Neuronal stem cell (in vitro differentiated cells): ENCODE results near the gene OSCP1.

Experiments
- DNase-seq: peaks from one replicate; pipeline ENCODE4 v3.0.0-alpha.2; 2013; ENCODE audit warnings: low spot score
- H2AFZ ChIP-seq: one replicate; pipeline ENCODE4 v1.6.1; 2013; ENCODE audit warnings: mild to moderate bottlenecking, low read length, inconsistent platforms
- H2AK5ac ChIP-seq: 2 replicates; pipeline ENCODE4 v1.6.1; 2013; ENCODE audit warnings: low read depth, mild to moderate bottlenecking, inconsistent platforms, low read length, moderate library complexity, mixed read lengths
- H2BK120ac ChIP-seq: 2 replicates; pipeline ENCODE4 v1.6.1; 2013; ENCODE audit warnings: low read depth, mild to moderate bottlenecking, inconsistent platforms, low read length, moderate library complexity, mixed read lengths
- H2BK12ac ChIP-seq: one replicate; pipeline ENCODE4 v1.6.1; 2013; ENCODE audit warnings: low read length, inconsistent platforms
- H2BK15ac ChIP-seq: 2 replicates; pipeline ENCODE4 v1.6.1; 2013; ENCODE audit warnings: mild to moderate bottlenecking, low read length, inconsistent platforms, mixed read lengths
- H2BK5ac ChIP-seq: one replicate; pipeline ENCODE4 v1.6.1; 2013; ENCODE audit warnings: inconsistent platforms, mild to moderate bottlenecking, low read length, moderate library complexity
- H3K14ac ChIP-seq: one replicate; pipeline ENCODE4 v1.6.1; 2013; ENCODE audit warnings: low read length, inconsistent platforms
- H3K18ac ChIP-seq: 2 replicates; pipeline ENCODE4 v1.6.1; 2013; ENCODE audit warnings: low read length, inconsistent platforms
- H3K23ac ChIP-seq: 2 replicates; pipeline ENCODE4 v1.6.1; 2013; ENCODE audit warnings: low read depth, mild to moderate bottlenecking, mixed read lengths, low read length, inconsistent platforms; ENCODE audit not compliant: poor library complexity
- H3K27ac ChIP-seq: replicated peaks from 3 replicates; pipeline ENCODE4 v1.5.1; 2013; ENCODE audit warnings: low read length, inconsistent platforms
- H3K27me3 ChIP-seq, 3 experiments: 2 replicates each; pipeline ENCODE4 v1.6.1; 2013; ENCODE audit warnings: low read length in 3 of 3, mild to moderate bottlenecking in 2 of 3, inconsistent platforms in 1 of 3, low read depth in 1 of 3, mixed read lengths in 1 of 3, moderate library complexity in 1 of 3; ENCODE audit not compliant: control insufficient read depth in 3 of 3, insufficient read depth in 3 of 3
- H3K36me3 ChIP-seq, 2 donors: replicated peaks in 1 of 2; 2 replicates each; pipeline ENCODE4 v1.6.1; 2013; ENCODE audit warnings: low read length in 2 of 2; ENCODE audit not compliant: control insufficient read depth in 2 of 2, insufficient read depth in 2 of 2
- H3K4ac ChIP-seq: 2 replicates; pipeline ENCODE4 v1.6.1; 2013; ENCODE audit warnings: inconsistent platforms, mild to moderate bottlenecking, low read length, moderate library complexity
- H3K4me1 ChIP-seq, 2 donors: 1 replicate in 1 of 2; 2 replicates in 1 of 2; pipeline ENCODE4 v1.6.1; 2013; ENCODE audit warnings: low read length in 2 of 2, low read depth in 1 of 2; ENCODE audit not compliant: control insufficient read depth in 2 of 2, insufficient read depth in 1 of 2
- H3K4me2 ChIP-seq: one replicate; pipeline ENCODE4 v1.6.1; 2013; ENCODE audit warnings: mild to moderate bottlenecking, low read length, inconsistent platforms; ENCODE audit not compliant: insufficient read depth, poor library complexity, severe bottlenecking
- H3K4me3 ChIP-seq, 2 donors: 2 replicates each; pipeline ENCODE4 v1.5.1; 2013; ENCODE audit warnings: low read length in 2 of 2, mild to moderate bottlenecking in 2 of 2, inconsistent platforms in 1 of 2, moderate library complexity in 1 of 2
- H3K79me1 ChIP-seq: one replicate; pipeline ENCODE4 v1.6.1; 2013; ENCODE audit warnings: low read depth, mild to moderate bottlenecking, inconsistent platforms, low read length, moderate library complexity
- H3K9ac ChIP-seq: one replicate; pipeline ENCODE4 v1.6.1; 2013; ENCODE audit warnings: mild to moderate bottlenecking, low read depth, low read length, inconsistent platforms; ENCODE audit not compliant: poor library complexity
- H3K9me3 ChIP-seq, 2 donors: replicated peaks in 1 of 2; 2 replicates each; pipeline versions ENCODE3 to v1.6.1; 2013; ENCODE audit warnings: low read length in 2 of 2, mild to moderate bottlenecking in 2 of 2, inconsistent platforms in 1 of 2, low read depth in 1 of 2, mixed read lengths in 1 of 2, moderate library complexity in 1 of 2; ENCODE audit not compliant: control insufficient read depth in 2 of 2, insufficient read depth in 1 of 2
- H4K8ac ChIP-seq: one replicate; pipeline ENCODE4 v1.6.1; 2013; ENCODE audit warnings: low read depth, mild to moderate bottlenecking, inconsistent platforms, low read length, moderate library complexity
- H4K91ac ChIP-seq: one replicate; pipeline ENCODE4 v1.6.1; 2013; ENCODE audit warnings: low read length, low read depth, mild to moderate bottlenecking, inconsistent platforms; ENCODE audit not compliant: poor library complexity
- WGBS, 2 donors: extraction: QIAGEN DNeasy Blood & Tissue Kit; methylation state at CpG; one replicate each; pipeline ENCODE4 v1.1.7; 2013; ENCODE audit warnings: missing lambda C conversion rate in 2 of 2, mixed read lengths in 1 of 2; ENCODE audit not compliant: insufficient read length in 2 of 2, insufficient replicate concordance in 1 of 2; ENCODE audit errors: extremely low coverage in 2 of 2; 5-methylcytosine and 5-hydroxymethylcytosine counted together

The OSCP1 gene

DNA sequence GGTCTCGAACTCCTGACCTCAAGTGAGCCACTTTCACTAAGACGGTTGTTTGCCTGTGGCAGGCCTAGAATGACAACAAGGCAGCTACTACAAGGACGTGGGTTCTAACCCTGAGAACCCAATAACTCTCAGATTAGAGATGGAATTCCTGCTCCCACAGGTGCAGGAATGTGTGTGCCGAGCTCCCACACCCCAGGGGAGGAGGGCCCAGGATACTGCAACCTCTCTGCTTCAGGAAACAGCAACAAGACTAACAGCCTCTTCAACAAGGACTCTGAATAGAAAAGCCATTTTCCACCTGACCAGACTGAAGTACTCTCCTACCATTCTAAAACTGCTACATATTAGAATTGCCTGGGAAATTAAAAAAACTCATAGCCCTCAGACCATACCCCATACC, 57.4 kb downstream of the OSCP1 start:
- Histone ChIP-seq H2AK5ac (no peak overlapping the region), H3K9me3 (no peaks in the 10 kb centered on the region), H3K79me1 (peaks cover 6% of the 10 kb centered on the region), H2BK12ac (no peak overlapping the region), H3K23ac (no peak overlapping the region), H3K36me3 (peaks cover 26 to 48% of the 10 kb centered on the region in 2 donors), H3K4ac (no peak overlapping the region), H4K91ac (no peak overlapping the region), H2BK120ac (no peak overlapping the region), H3K14ac (no peak overlapping the region), H2BK5ac (no peak overlapping the region), H3K9ac (no peak overlapping the region), H3K4me3 (no peak overlapping the region), H3K27ac (no peak overlapping the region), H3K27me3 (no peaks in the 10 kb centered on the region), H2AFZ (no peak overlapping the region), H3K4me2 (no peak overlapping the region), H4K8ac (no peak overlapping the region), H2BK15ac (no peak overlapping the region), H3K4me1 (peaks cover 2% of the 10 kb centered on the region in 2 donors), H3K18ac (no peak overlapping the region)
- no peak for DNase-seq
- no CpG with 5 or more reads among the region's 4 CpGs for WGBS, 2 donors

DNA sequence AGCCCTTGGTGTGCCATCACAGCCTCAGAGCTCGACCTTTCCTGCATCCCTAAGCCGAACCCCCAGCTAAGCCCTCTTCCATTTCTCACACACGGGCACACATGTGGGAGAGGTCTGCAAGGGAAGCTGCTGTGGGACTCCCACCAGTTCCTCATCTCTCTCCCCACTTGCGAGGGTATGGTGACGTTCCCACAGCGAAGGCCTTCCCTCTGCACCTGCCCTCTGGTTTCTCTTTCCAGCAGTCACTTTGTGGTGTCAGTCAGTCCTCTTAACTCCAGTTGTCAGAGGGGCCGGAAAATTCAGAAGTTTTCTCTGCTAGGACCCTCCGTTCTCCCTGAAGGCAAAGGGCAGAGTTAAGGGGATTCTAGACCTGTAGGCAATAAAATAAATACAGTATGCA, 59.0 kb downstream of the OSCP1 start:
- H3K4me3 ChIP-seq: no peak overlapping the region
- H3K36me3 ChIP-seq: peaks cover 26 to 48% of the 10 kb centered on the region in 2 donors
- no peak overlapping the region for H3K4ac ChIP-seq
- DNase-seq: no peak
- H2BK120ac ChIP-seq: no peak overlapping the region
- H3K18ac ChIP-seq: no peak overlapping the region
- H3K4me1 ChIP-seq: peaks cover 14 to 16% of the 10 kb centered on the region in 2 donors
- H4K8ac ChIP-seq: no peak overlapping the region
- H2BK5ac ChIP-seq: no peak overlapping the region
- H4K91ac ChIP-seq: no peak overlapping the region
- no peaks in the 10 kb centered on the region for H3K79me1 ChIP-seq
- no peak overlapping the region for H2AFZ ChIP-seq
- no peak overlapping the region for H3K14ac ChIP-seq
- no CpG with 5 or more reads among the region's 8 CpGs for WGBS, 2 donors
- H3K27ac ChIP-seq: no peak overlapping the region
- H3K27me3 ChIP-seq: no peaks in the 10 kb centered on the region
- no peak overlapping the region for H3K23ac ChIP-seq
- H2BK12ac ChIP-seq: no peak overlapping the region
- H3K4me2 ChIP-seq: no peak overlapping the region
- H2BK15ac ChIP-seq: no peak overlapping the region
- H2AK5ac ChIP-seq: no peak overlapping the region
- no peak overlapping the region for H3K9ac ChIP-seq
- no peaks in the 10 kb centered on the region for H3K9me3 ChIP-seq

DNA sequence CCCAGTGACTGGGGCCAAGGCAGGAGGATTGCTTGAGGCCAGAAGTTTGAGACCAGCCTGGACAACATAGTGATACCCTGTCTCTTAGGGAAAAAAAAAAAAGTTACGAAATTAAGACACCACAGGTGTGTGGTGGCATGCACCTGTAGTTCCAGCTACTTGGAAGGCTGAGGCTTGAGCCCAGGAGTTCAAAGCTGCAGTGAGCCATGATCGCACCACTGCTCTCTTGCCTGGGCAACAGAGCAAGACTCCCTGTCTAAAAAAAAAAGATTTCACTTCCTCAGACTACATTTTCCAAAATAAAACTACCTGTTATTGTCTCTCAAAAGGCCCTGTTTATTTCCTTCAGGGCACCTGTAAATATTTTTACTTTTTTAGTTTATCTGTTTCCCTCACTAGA, 59.8 kb downstream of the OSCP1 start:
- Histone ChIP-seq H2BK5ac (no peak overlapping the region), H3K23ac (no peak overlapping the region), H3K4me2 (no peak overlapping the region), H3K4me1 (peaks cover 15 to 16% of the 10 kb centered on the region in 2 donors), H3K4me3 (no peak overlapping the region), H3K14ac (no peak overlapping the region), H4K91ac (no peak overlapping the region), H4K8ac (no peak overlapping the region), H3K9me3 (no peaks in the 10 kb centered on the region), H3K9ac (no peak overlapping the region), H2AK5ac (no peak overlapping the region), H3K18ac (no peak overlapping the region), H3K4ac (no peak overlapping the region), H2BK12ac (no peak overlapping the region), H3K27me3 (no peaks in the 10 kb centered on the region), H3K79me1 (no peaks in the 10 kb centered on the region), H2AFZ (no peak overlapping the region), H3K27ac (no peak overlapping the region), H2BK15ac (no peak overlapping the region), H3K36me3 (peaks cover 26 to 48% of the 10 kb centered on the region in 2 donors), H2BK120ac (no peak overlapping the region)
- DNase-seq: no peak
- no CpG with 5 or more reads among the region's 2 CpGs for WGBS, 2 donors

DNA sequence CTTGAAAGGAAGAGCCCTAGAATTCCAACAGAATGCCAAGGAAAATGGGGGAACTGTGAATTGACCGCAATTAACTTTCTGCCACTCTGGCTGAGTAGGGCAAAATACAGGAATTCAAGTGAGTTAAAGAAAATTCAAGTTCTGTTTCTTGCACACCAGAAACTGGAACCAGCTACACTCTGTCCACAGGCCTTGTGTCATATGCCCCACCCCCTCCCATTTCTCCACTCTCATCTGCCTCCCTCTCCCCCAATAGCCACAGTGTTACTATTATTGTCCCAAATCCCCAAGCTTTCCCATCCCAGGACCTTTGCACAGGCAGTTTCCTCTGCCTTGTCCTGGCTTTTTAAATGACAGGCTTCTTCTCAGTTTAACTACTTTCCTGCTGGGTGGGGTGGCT, 60.3 kb downstream of the OSCP1 start:
- Histone ChIP-seq H3K27ac (no peak overlapping the region), H3K18ac (no peak overlapping the region)

More for the DNA sequence above, 60.3 kb downstream of the OSCP1 start:
- no peak overlapping the region for H3K4ac ChIP-seq
- H2AK5ac ChIP-seq: no peak overlapping the region
- DNase-seq: no peak
- H3K23ac ChIP-seq: no peak overlapping the region
- WGBS, 2 donors: no CpG with 5 or more reads among the region's 1 CpG
- no peak overlapping the region for H2BK120ac ChIP-seq
- H3K9me3 ChIP-seq: no peaks in the 10 kb centered on the region
- H3K9ac ChIP-seq: no peak overlapping the region
- no peak overlapping the region for H4K8ac ChIP-seq
- no peak overlapping the region for H4K91ac ChIP-seq
- H2BK12ac ChIP-seq: no peak overlapping the region
- H3K4me3 ChIP-seq: no peak overlapping the region
- no peak overlapping the region for H2AFZ ChIP-seq
- no peaks in the 10 kb centered on the region for H3K79me1 ChIP-seq
- peaks cover 15 to 16% of the 10 kb centered on the region in 2 donors for H3K4me1 ChIP-seq
- H3K27me3 ChIP-seq: no peaks in the 10 kb centered on the region
- H2BK15ac ChIP-seq: no peak overlapping the region
- H3K4me2 ChIP-seq: no peak overlapping the region
- peaks cover 26 to 48% of the 10 kb centered on the region in 2 donors for H3K36me3 ChIP-seq
- no peak overlapping the region for H3K14ac ChIP-seq
- H2BK5ac ChIP-seq: no peak overlapping the region
